ENCODE results near the gene ENTPD1.
A peak's percentile ranks its signal among the peaks of the same experiment; 100 is the strongest.

Gene ENTPD1

GRCh38 chr10:95741807-95742467, 14.0 kb upstream of the ENTPD1 start:
- no peaks in the 10 kb centered on the region for H3K27me3 Mint-ChIP-seq
- H3K27ac Mint-ChIP-seq = peak overlapping the region; percentile 89
- ATAC-seq (replicated peaks) (peak; percentile 92 to 94), DNase-seq (peak; percentile 70)
- peaks cover 21 to 62% of the 10 kb centered on the region in 2 donors for H3K4me1 Mint-ChIP-seq
- H3K4me3 Mint-ChIP-seq = peak overlapping the region; percentile 83 to 89
- H3K36me3 Mint-ChIP-seq = peaks cover 16 to 20% of the 10 kb centered on the region in 2 donors
- peaks cover 6 to 7% of the 10 kb centered on the region in 2 donors for H3K9me3 Mint-ChIP-seq

- peak overlapping the region; percentile 83 to 89 for H3K4me3 Mint-ChIP-seq
- ATAC-seq (replicated peaks) = peak in 1 of 2 donors; percentile 2
- H3K27me3 Mint-ChIP-seq = no peaks in the 10 kb centered on the region
- peaks cover 21 to 23% of the 10 kb centered on the region in 2 donors for H3K36me3 Mint-ChIP-seq
- peaks cover 7% of the 10 kb centered on the region in 2 donors for H3K9me3 Mint-ChIP-seq
- no peak for DNase-seq
- peaks cover 19 to 62% of the 10 kb centered on the region in 2 donors for H3K4me1 Mint-ChIP-seq
- peak overlapping the region; percentile 89 for H3K27ac Mint-ChIP-seq
These were observed 13.5 kb upstream of the ENTPD1 start for GRCh38 chr10:95742485-95742884.

GRCh38 chr10:95742962-95743535, 12.9 kb upstream of the ENTPD1 start:
- H3K4me3 Mint-ChIP-seq = peak overlapping the region; percentile 72 to 77
- H3K4me1 Mint-ChIP-seq = peaks cover 19 to 57% of the 10 kb centered on the region in 2 donors
- DNase-seq = no peak

GRCh38 chr10:95745501-95745900, 10.5 kb upstream of the ENTPD1 start:
- no peak for DNase-seq
- no peaks in the 10 kb centered on the region for H3K27me3 Mint-ChIP-seq
- ATAC-seq (replicated peaks) = peak; percentile 45 to 47
- peaks cover 7 to 10% of the 10 kb centered on the region in 2 donors for H3K9me3 Mint-ChIP-seq
- H3K36me3 Mint-ChIP-seq = peaks cover 31 to 42% of the 10 kb centered on the region in 2 donors
- H3K4me3 Mint-ChIP-seq = peak overlapping the region; percentile 30 to 52
- H3K4me1 Mint-ChIP-seq = peaks cover 24 to 72% of the 10 kb centered on the region in 2 donors
- H3K27ac Mint-ChIP-seq = peak overlapping the region; percentile 91

More at GRCh38 chr10:95742962-95743535, 12.9 kb upstream of the ENTPD1 start:
- peaks cover 23 to 26% of the 10 kb centered on the region in 2 donors for H3K36me3 Mint-ChIP-seq
- no peaks in the 10 kb centered on the region for H3K27me3 Mint-ChIP-seq
- peaks cover 7% of the 10 kb centered on the region in 2 donors for H3K9me3 Mint-ChIP-seq
- ATAC-seq (replicated peaks) = no peak
- peak overlapping the region; percentile 73 for H3K27ac Mint-ChIP-seq

- H3K9me3 Mint-ChIP-seq = peaks cover 7 to 10% of the 10 kb centered on the region in 2 donors
- H3K4me1 Mint-ChIP-seq = peaks cover 17 to 52% of the 10 kb centered on the region in 2 donors
- ATAC-seq (replicated peaks) = no peak
- no peak overlapping the region for H3K27ac Mint-ChIP-seq
- no peak overlapping the region for H3K4me3 Mint-ChIP-seq
- DNase-seq = no peak
- peaks cover 34 to 48% of the 10 kb centered on the region in 2 donors for H3K36me3 Mint-ChIP-seq
- H3K27me3 Mint-ChIP-seq = no peaks in the 10 kb centered on the region
These were observed 7.6 kb upstream of the ENTPD1 start for GRCh38 chr10:95748349-95748748.

GRCh38 chr10:95755511-95756004, 405 bp upstream of the ENTPD1 start:
- ATAC-seq (replicated peaks) = no peak
- H3K27me3 Mint-ChIP-seq = no peaks in the 10 kb centered on the region
- H3K27ac Mint-ChIP-seq = peak overlapping the region; percentile 96
- peaks cover 32 to 65% of the 10 kb centered on the region in 2 donors for H3K4me1 Mint-ChIP-seq
- DNase-seq = no peak
- H3K4me3 Mint-ChIP-seq = peak overlapping the region; percentile 88 to 94
- H3K36me3 Mint-ChIP-seq = peaks cover 23 to 46% of the 10 kb centered on the region in 2 donors
- H3K9me3 Mint-ChIP-seq = peaks cover 0 to 2% of the 10 kb centered on the region in 2 donors

- Mint-ChIP-seq H3K27ac (peak overlapping the region; percentile 96), H3K27me3 (no peaks in the 10 kb centered on the region), H3K4me3 (peak overlapping the region; percentile 88 to 94), H3K4me1 (peaks cover 39 to 76% of the 10 kb centered on the region in 2 donors), H3K9me3 (peaks cover 0 to 2% of the 10 kb centered on the region in 2 donors), H3K36me3 (peaks cover 30 to 53% of the 10 kb centered on the region in 2 donors)
- ATAC-seq (replicated peaks) (peak in 1 of 2 donors; percentile 6), DNase-seq (no peak)
These were observed 1.1 kb downstream of the ENTPD1 start for GRCh38 chr10:95756809-95757684.

GRCh38 chr10:95758351-95759025, 2.5 kb downstream of the ENTPD1 start:
- Mint-ChIP-seq H3K36me3 (peaks cover 30 to 55% of the 10 kb centered on the region in 2 donors), H3K4me3 (peak overlapping the region; percentile 71 to 94), H3K9me3 (peaks cover 0 to 2% of the 10 kb centered on the region in 2 donors), H3K27ac (peak overlapping the region; percentile 96), H3K4me1 (peaks cover 39 to 79% of the 10 kb centered on the region in 2 donors), H3K27me3 (no peaks in the 10 kb centered on the region)
- peak; percentile 59 for DNase-seq
- peak; percentile 58 to 69 for ATAC-seq (replicated peaks)

GRCh38 chr10:95759233-95759826, 3.4 kb downstream of the ENTPD1 start:
- peak overlapping the region; percentile 48 to 56 for H3K4me3 Mint-ChIP-seq
- peak overlapping the region; percentile 96 for H3K27ac Mint-ChIP-seq
- no peak for DNase-seq
- ATAC-seq (replicated peaks) = no peak
- H3K9me3 Mint-ChIP-seq = peaks cover 3 to 4% of the 10 kb centered on the region in 2 donors
- H3K27me3 Mint-ChIP-seq = no peaks in the 10 kb centered on the region
- peaks cover 35 to 59% of the 10 kb centered on the region in 2 donors for H3K36me3 Mint-ChIP-seq
- H3K4me1 Mint-ChIP-seq = peaks cover 40 to 84% of the 10 kb centered on the region in 2 donors

GRCh38 chr10:95761939-95762492, 6.1 kb downstream of the ENTPD1 start:
- peaks cover 36 to 73% of the 10 kb centered on the region in 2 donors for H3K4me1 Mint-ChIP-seq
- peak overlapping the region; percentile 39 to 71 for H3K4me3 Mint-ChIP-seq
- peaks cover 6 to 12% of the 10 kb centered on the region in 2 donors for H3K9me3 Mint-ChIP-seq
- H3K36me3 Mint-ChIP-seq = peaks cover 50 to 67% of the 10 kb centered on the region in 2 donors
- ATAC-seq (replicated peaks) = no peak
- peak overlapping the region; percentile 92 for H3K27ac Mint-ChIP-seq
- DNase-seq = no peak
- no peaks in the 10 kb centered on the region for H3K27me3 Mint-ChIP-seq

GRCh38 chr10:95767884-95768556, 12.1 kb downstream of the ENTPD1 start:
- ATAC-seq (replicated peaks) (peak; percentile 99), DNase-seq (peak; percentile 75)
- Mint-ChIP-seq H3K36me3 (peaks cover 62 to 69% of the 10 kb centered on the region in 2 donors), H3K27ac (peak overlapping the region; percentile 92), H3K4me1 (peaks cover 40 to 69% of the 10 kb centered on the region in 2 donors), H3K4me3 (peak overlapping the region; percentile 59 to 69), H3K9me3 (peaks cover 17 to 25% of the 10 kb centered on the region in 2 donors), H3K27me3 (no peaks in the 10 kb centered on the region)

- no peak for DNase-seq
- Mint-ChIP-seq H3K4me3 (peak overlapping the region; percentile 34 to 61), H3K36me3 (peaks cover 70 to 76% of the 10 kb centered on the region in 2 donors), H3K9me3 (peaks cover 17 to 21% of the 10 kb centered on the region in 2 donors), H3K4me1 (peaks cover 47 to 77% of the 10 kb centered on the region in 2 donors), H3K27me3 (no peaks in the 10 kb centered on the region), H3K27ac (peak overlapping the region; percentile 79)
- no peak for ATAC-seq (replicated peaks)
These were observed 14.2 kb downstream of the ENTPD1 start for GRCh38 chr10:95770084-95770720.

All from stimulated activated naive B cell treated with anti-CD40 and anti-IgM and Interleukin-4, amounts not matched to agents 10 μg/mL and 1 μg/mL and 100 μg/mL, for 72 hours (primary cell).